ENCODE data around the gene TH.
"Not testable (repeated sequence)": the region's sequence is repeated elsewhere in the genome, so short reads cannot be mapped to it uniquely, and the experiment has no call there.

The TH gene

GRCh38 chr11:2179516-2179915 is 7.9 kb upstream of the TH start:
- no peak for TF ChIP-seq CTCF (IDR thresholded peaks at IDR 0.05; ENCODE audit: extremely low read depth, missing control alignments)
- no peak for DNase-seq (ENCODE audit: low spot score)

- no peak for TF ChIP-seq CTCF (IDR thresholded peaks at IDR 0.05; ENCODE audit: extremely low read depth, missing control alignments)
- no peak for DNase-seq (ENCODE audit: low spot score)
Measured at GRCh38 chr11:2178906-2179494, 7.4 kb upstream of the TH start.

GRCh38 chr11:2178055-2178773 is 6.6 kb upstream of the TH start:
- DNase-seq (ENCODE audit: low spot score) = not testable (repeated sequence)

GRCh38 chr11:2177076-2177475 is 5.5 kb upstream of the TH start:
- TF ChIP-seq CTCF (IDR thresholded peaks at IDR 0.05; ENCODE audit: extremely low read depth, missing control alignments) = no peak
- no peak for DNase-seq (ENCODE audit: low spot score)

GRCh38 chr11:2176389-2176900 is 4.8 kb upstream of the TH start:
- TF ChIP-seq CTCF (IDR thresholded peaks at IDR 0.05; ENCODE audit: extremely low read depth, missing control alignments) = no peak
- no peak for DNase-seq (ENCODE audit: low spot score)

- no peak for TF ChIP-seq CTCF (IDR thresholded peaks at IDR 0.05; ENCODE audit: extremely low read depth, missing control alignments)
- DNase-seq (ENCODE audit: low spot score) = no peak
Measured at GRCh38 chr11:2175659-2176058, 4.0 kb upstream of the TH start.

- TF ChIP-seq CTCF (IDR thresholded peaks at IDR 0.05; ENCODE audit: extremely low read depth, missing control alignments) = no peak
- no peak for DNase-seq (ENCODE audit: low spot score)
Measured at GRCh38 chr11:2174361-2174760, 2.7 kb upstream of the TH start.

- no peak for DNase-seq (ENCODE audit: low spot score)
- TF ChIP-seq CTCF (IDR thresholded peaks at IDR 0.05; ENCODE audit: extremely low read depth, missing control alignments) = no peak
Measured at GRCh38 chr11:2173761-2174160, 2.1 kb upstream of the TH start.
